COLO668 (cell line): ENCODE data around the gene PDILT.
A peak's percentile ranks its signal among the peaks of the same experiment; 100 is the strongest.

Source experiments
- DNase-seq: peaks from one replicate; lab custom pipeline; 2025; ENCODE audit not compliant: unreplicated experiment; lab: John Stamatoyannopoulos, UW

PDILT gene

GRCh38 chr16:20402651-20403050, 1.9 kb downstream of the PDILT start:
- no peak for DNase-seq

- DNase-seq = no peak
Observed at GRCh38 chr16:20401475-20402016, 3.0 kb downstream of the PDILT start.

- no peak for DNase-seq
Observed at GRCh38 chr16:20401066-20401465, 3.5 kb downstream of the PDILT start.

GRCh38 chr16:20399185-20399584, 5.4 kb downstream of the PDILT start:
- no peak for DNase-seq

GRCh38 chr16:20398603-20399002, 5.9 kb downstream of the PDILT start:
- no peak for DNase-seq

GRCh38 chr16:20397468-20398074, 7.0 kb downstream of the PDILT start:
- DNase-seq = no peak

GRCh38 chr16:20396846-20397467, 7.6 kb downstream of the PDILT start:
- no peak for DNase-seq

- DNase-seq = no peak
Observed at GRCh38 chr16:20395946-20396345, 8.6 kb downstream of the PDILT start.

- DNase-seq = no peak
Observed at GRCh38 chr16:20393801-20394577, 10.5 kb downstream of the PDILT start.

- DNase-seq = no peak
Observed at GRCh38 chr16:20391045-20391444, 13.5 kb downstream of the PDILT start.

- DNase-seq = no peak
Observed at GRCh38 chr16:20388854-20389253, 15.7 kb downstream of the PDILT start.

GRCh38 chr16:20387978-20388377, 16.6 kb downstream of the PDILT start:
- DNase-seq = no peak

- peak; percentile 51 for DNase-seq
Observed at GRCh38 chr16:20385844-20386832, 18.4 kb downstream of the PDILT start.

- DNase-seq = peak; percentile 55
Observed at GRCh38 chr16:20383106-20384029, 21.2 kb downstream of the PDILT start.

- DNase-seq = no peak
Observed at GRCh38 chr16:20382202-20382948, 22.2 kb downstream of the PDILT start.

- DNase-seq = peak; percentile 52
Observed at GRCh38 chr16:20380782-20381181, 23.8 kb downstream of the PDILT start.

- DNase-seq = no peak
Observed at GRCh38 chr16:20377181-20377580, 27.4 kb downstream of the PDILT start.

- DNase-seq = no peak
Observed at GRCh38 chr16:20372701-20373100, 31.8 kb downstream of the PDILT start.

- DNase-seq = no peak
Observed at GRCh38 chr16:20369452-20370054, 35.0 kb downstream of the PDILT start.
